Neutrophil (primary cell): ENCODE results near the gene RHBDL2.

Experiments used
- H3K27ac ChIP-seq: fragments of 200-600 bp; sonication (generic); 2 replicates; pipeline ENCODE4 v1.5.1; 2016; ENCODE audit warnings: mild to moderate bottlenecking, moderate library complexity
- H3K27me3 ChIP-seq: fragments of 200-600 bp; sonication (generic); 2 replicates; pipeline ENCODE4 v1.6.0; 2016; ENCODE audit warnings: mild to moderate bottlenecking
- H3K36me3 ChIP-seq: fragments of 200-600 bp; sonication (generic); 2 replicates; pipeline ENCODE4 v1.5.1; 2017
- H3K4me1 ChIP-seq, 2 experiments: fragments of 200-600 bp in 1 of 2; sonication (generic) in 1 of 2; 1 replicate in 1 of 2; 2 replicates in 1 of 2; pipeline versions ENCODE4 v1.5.1 to v1.6.1; 2013 to 2016; ENCODE audit warnings: low read depth in 1 of 2, low read length in 1 of 2, mild to moderate bottlenecking in 1 of 2, moderate library complexity in 1 of 2; ENCODE audit not compliant: control insufficient read depth in 1 of 2, insufficient read depth in 1 of 2
- H3K4me3 ChIP-seq, 2 experiments: fragments of 200-600 bp in 1 of 2; sonication (generic) in 1 of 2; 1 replicate in 1 of 2; 2 replicates in 1 of 2; pipeline ENCODE4 v1.5.1; 2013 to 2016; ENCODE audit warnings: low read depth in 1 of 2, low read length in 1 of 2, mild to moderate bottlenecking in 1 of 2, moderate library complexity in 1 of 2
- H3K9me3 ChIP-seq: fragments of 200-600 bp; sonication (generic); 2 replicates; pipeline ENCODE4 v1.5.1; 2016
- CTCF ChIP-seq: fragments of 200-600 bp; sonication (generic); IDR thresholded peaks from 2 replicates; pipeline ENCODE4 v1.5.1; 2016; ENCODE audit warnings: antibody characterized with exemption

The RHBDL2 gene

GRCh38 chr1:38888423-38889333 lies 53.0 kb downstream of the RHBDL2 start:
- no peak overlapping the region for H3K4me3 ChIP-seq
- H3K27ac ChIP-seq: no peak overlapping the region
- TF ChIP-seq CTCF: no peak
- no peaks in the 10 kb centered on the region for H3K27me3 ChIP-seq
- no peaks in the 10 kb centered on the region for H3K4me1 ChIP-seq
- no peaks in the 10 kb centered on the region for H3K9me3 ChIP-seq
- H3K36me3 ChIP-seq: no peaks in the 10 kb centered on the region

GRCh38 chr1:38885092-38885491 lies 56.5 kb downstream of the RHBDL2 start:
- H3K4me3 ChIP-seq: no peak overlapping the region
- no peaks in the 10 kb centered on the region for H3K9me3 ChIP-seq
- TF ChIP-seq CTCF: no peak

GRCh38 chr1:38881487-38881886 lies 60.1 kb downstream of the RHBDL2 start, which contains the start of gene GJA9:
Gene GJA9, minus strand, starts transcription at chr1:38881587. Its CDS starts 5,489 bp downstream, at chr1:38876098.
- no peaks in the 10 kb centered on the region for H3K9me3 ChIP-seq
- H3K4me1 ChIP-seq: no peaks in the 10 kb centered on the region
- no peak for TF ChIP-seq CTCF
- H3K27me3 ChIP-seq: no peaks in the 10 kb centered on the region
- H3K36me3 ChIP-seq: no peaks in the 10 kb centered on the region
- H3K4me3 ChIP-seq: no peak within 1 kb of the TSS
- H3K27ac ChIP-seq: no peak within 1 kb of the TSS

More at GRCh38 chr1:38885092-38885491, 56.5 kb downstream of the RHBDL2 start:
- no peaks in the 10 kb centered on the region for H3K4me1 ChIP-seq
- H3K27me3 ChIP-seq: no peaks in the 10 kb centered on the region
- H3K36me3 ChIP-seq: no peaks in the 10 kb centered on the region
- no peak overlapping the region for H3K27ac ChIP-seq

GRCh38 chr1:38875811-38876210 lies 65.8 kb downstream of the RHBDL2 start:
- no peaks in the 10 kb centered on the region for H3K27me3 ChIP-seq
- no peaks in the 10 kb centered on the region for H3K36me3 ChIP-seq
- H3K27ac ChIP-seq: no peak overlapping the region
- no peaks in the 10 kb centered on the region for H3K9me3 ChIP-seq
- H3K4me3 ChIP-seq: no peak overlapping the region
- H3K4me1 ChIP-seq: peaks cover 25 to 27% of the 10 kb centered on the region in 2 experiments
- no peak for TF ChIP-seq CTCF

GRCh38 chr1:38873027-38873969 lies 68.3 kb downstream of the RHBDL2 start, which contains the start of gene MYCBP:
Gene MYCBP, minus strand, starts transcription at chr1:38873348. Its CDS starts 43 bp downstream, at chr1:38873305.
- Histone ChIP-seq H3K27me3 (no peaks in the 10 kb centered on the region), H3K4me3 (peak within 1 kb of the TSS; percentile 76 to 93), H3K9me3 (no peaks in the 10 kb centered on the region), H3K4me1 (peaks cover 25 to 28% of the 10 kb centered on the region in 2 experiments), H3K36me3 (no peaks in the 10 kb centered on the region), H3K27ac (peak within 1 kb of the TSS; percentile 80)
- peak; percentile 63 for TF ChIP-seq CTCF
